GM21786 (cell line): Measurements from ENCODE around the gene PRKG1.
A peak's percentile ranks its signal among the peaks of the same experiment; 100 is the strongest.
"Not testable (repeated sequence)": the region's sequence is repeated elsewhere in the genome, so short reads cannot be mapped to it uniquely, and the experiment has no call there.

ENCODE experiments used
- ATAC-seq: cut with Tn5 transposase; IDR thresholded peaks from one replicate; pipeline ENCODE4 v1.9.1; 2021; ENCODE audit not compliant: unreplicated experiment

The PRKG1 gene

DNA sequence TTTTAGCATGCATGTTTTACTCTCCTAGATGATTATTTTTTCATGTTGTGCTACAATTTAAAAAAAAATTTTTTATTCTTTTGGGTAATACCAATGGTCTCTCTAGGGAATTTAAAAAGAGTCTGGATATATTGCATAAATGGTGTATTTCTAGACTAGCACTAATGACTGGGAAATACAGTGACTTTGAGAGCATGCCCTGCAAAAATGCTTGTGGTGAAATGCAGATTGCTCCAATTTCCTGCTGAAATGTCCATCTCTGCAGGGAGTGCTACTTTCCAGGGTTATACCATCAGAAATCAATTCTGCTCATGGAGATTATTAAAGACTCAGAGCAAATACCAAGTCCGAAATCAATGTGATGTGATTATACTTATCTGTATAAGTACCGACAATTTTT is 186.1 kb downstream of the PRKG1 start:
- ATAC-seq: no peak

GRCh38 chr10:51266496-51266895 is 192.2 kb downstream of the PRKG1 start:
- ATAC-seq: no peak

DNA sequence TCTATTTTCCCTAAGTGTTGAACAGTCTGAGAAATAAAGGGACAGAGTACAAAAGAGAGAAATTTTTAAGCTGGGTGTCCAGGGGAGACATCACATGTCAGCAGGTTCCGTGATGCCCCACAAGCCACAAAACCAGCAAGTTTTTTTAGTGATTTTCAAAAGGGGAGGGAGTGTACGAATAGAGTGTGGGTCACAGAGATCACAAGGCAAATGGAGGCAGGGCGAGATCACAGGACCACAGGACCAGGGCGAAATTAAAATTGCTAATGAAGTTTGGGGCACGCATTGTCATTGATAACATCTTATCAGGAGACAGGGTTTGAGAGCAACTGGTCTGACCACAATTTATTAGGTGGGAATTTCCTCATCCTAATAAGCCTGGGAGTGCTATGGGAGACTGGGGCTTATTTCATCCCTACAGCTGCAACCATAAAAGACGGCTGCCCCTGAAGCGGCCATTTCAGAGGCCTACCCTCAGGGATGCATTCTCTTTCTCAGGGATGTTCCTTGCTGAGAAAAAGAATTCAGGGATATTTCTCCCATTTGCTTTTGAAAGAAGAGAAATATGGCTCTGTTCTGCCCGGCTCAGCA is 193.8 kb downstream of the PRKG1 start:
- not testable (repeated sequence) for ATAC-seq

DNA sequence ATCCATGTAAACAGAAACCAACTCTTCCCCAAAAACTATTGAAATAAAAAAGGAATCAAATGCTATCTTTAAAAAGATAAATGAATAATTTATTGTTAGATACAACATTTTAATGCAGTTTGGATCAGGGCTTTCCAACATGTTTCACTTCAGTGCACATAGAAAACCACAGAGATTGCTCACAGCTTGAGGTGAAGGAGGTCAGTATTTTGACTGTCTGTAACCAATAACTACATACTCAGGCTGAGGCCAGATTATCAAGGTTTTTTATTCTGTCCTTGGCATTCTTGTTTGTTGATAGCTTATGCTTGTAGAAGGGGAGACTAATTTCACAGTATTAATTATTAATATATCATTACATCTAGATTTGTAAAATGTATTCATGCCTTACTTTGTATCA is 195.5 kb downstream of the PRKG1 start:
- ATAC-seq: no peak

- ATAC-seq: no peak
These were observed 196.7 kb downstream of the PRKG1 start for GRCh38 chr10:51270936-51271530.

GRCh38 chr10:51272099-51272498 is 197.8 kb downstream of the PRKG1 start:
- not testable (repeated sequence) for ATAC-seq

- ATAC-seq: no peak
These were observed 198.3 kb downstream of the PRKG1 start for GRCh38 chr10:51272555-51272954.

- no peak for ATAC-seq
These were observed 199.3 kb downstream of the PRKG1 start for GRCh38 chr10:51273574-51273973.

DNA sequence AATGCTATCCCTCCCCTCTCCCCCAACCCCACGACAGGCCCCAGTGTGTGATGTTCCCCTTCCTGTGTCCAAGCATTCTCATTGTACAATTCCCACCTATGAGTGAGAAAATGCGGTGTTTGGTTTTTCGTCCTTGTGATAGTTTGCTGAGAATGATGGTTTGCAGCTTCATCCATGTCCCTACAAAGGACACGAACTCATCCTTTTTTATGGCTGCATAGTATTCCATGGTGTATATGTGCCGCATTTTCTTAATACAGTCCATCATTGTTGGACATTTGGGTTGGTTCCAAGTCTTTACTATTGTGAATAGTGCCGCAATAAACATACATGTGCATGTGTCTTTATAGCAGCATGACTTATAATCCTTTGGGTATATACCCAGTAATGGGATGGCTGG is 201.8 kb downstream of the PRKG1 start:
- not testable (repeated sequence) for ATAC-seq

DNA sequence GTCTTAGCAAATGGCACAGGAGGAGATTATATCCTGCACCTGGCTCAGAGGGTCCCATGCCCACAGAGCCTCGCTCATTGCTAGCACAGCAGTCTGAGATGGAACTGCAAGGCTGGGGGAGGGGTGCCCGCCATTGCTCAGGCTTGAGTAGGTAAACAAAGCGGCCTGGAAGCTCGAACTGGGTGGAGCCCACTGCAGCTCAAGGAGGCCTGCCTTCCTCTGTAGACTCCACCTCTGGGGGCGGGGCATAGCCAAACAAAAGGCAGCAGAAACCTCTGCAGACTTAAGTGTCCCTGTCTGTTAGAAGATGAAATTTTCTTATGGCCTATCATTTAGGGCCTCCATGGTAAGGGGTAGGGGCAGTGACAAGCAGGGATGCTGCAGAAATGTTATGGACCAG is 207.1 kb downstream of the PRKG1 start:
- ATAC-seq: not testable (repeated sequence)

DNA sequence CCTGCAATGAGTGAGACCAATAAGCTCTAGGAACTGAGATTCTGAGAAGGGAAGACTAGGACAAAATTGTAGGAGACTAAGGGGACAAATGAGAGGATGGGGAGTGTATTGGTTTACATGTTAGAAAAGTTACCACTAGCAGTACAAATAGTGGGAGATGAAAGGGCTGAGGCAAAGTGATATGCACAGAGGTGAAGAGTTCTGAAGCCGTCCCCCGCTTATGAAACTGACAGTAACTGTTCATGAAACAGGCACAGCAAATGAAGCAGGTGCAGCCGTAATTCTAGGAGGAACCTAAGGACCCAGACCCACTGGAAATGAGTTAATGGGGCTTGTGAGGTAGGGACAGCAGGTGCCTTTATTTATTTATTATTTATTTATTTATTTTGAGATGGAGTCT is 211.3 kb downstream of the PRKG1 start:
- ATAC-seq: no peak

DNA sequence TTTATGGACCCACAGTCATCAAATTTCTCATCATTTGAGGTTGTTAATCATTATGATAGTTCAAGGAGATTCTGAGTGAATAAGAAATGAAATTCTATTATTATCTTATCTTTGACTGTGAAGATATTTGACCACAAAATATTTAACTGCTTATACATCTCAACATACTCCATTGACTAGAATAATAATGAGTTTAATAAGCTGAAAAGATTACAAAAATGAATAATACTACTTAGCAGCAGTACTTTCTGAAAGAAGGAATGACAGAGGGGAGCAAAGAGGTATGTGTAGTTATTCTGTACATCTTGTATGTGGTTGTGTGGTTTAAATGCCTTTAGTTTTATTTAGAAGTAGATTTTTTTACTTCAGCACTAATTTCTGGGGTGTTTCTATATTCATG is 214.2 kb downstream of the PRKG1 start:
- no peak for ATAC-seq

- no peak for ATAC-seq
These were observed 215.2 kb downstream of the PRKG1 start for GRCh38 chr10:51289519-51289918.

- ATAC-seq: no peak
These were observed 217.7 kb downstream of the PRKG1 start for GRCh38 chr10:51291961-51292360.

DNA sequence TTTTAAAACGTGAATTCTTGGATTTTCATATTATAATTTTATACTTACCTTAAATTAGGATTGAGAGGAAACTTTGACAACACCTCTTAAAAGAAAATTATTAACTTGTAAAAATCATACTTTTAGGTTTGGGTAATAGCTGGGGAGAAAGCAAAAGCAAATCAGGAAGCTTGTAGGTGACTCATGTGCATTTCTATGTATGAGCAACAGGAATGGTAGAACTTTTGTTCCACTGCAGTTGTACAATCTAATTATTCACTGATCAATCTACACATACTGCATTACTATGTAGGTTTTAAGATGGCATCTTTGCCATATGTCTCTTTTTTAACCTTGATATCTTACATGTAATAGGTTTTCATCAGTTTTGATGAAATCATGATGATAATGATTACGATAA is 223.2 kb downstream of the PRKG1 start:
- no peak for ATAC-seq

DNA sequence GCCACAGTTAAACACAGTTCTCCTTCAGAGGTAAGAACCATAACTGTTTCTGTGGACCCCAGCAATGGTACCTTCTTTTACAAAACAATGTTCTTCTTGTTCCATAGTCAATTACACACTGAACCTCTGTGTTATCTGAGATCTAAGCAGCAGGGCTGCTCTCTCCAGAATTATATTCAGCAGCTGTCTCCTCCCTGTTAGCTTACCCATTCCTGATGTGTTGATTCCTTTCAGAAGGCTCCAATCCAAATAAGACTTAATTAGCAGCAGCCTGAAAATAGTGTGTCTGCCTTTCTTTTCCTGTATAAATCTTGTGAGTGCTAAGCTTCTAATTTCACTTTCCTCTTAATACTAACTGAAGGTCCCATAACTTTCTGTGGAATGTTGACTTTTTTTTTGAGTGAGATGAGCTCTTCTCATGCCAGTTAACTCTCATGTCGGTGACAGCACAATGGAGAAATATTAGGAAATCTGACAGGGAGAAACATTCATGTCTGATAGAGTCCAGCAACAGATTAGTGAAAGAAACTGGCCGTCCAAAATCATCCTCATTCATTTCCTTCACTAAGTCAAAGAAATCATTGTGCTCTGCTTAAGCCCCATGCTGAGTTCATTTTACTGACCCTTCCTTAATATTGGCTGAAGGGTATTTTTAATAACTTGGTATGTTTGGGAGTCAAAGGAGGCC is 226.5 kb downstream of the PRKG1 start:
- no peak for ATAC-seq

- peak; percentile 60 for ATAC-seq
These were observed 227.4 kb downstream of the PRKG1 start for GRCh38 chr10:51301644-51302043.

DNA sequence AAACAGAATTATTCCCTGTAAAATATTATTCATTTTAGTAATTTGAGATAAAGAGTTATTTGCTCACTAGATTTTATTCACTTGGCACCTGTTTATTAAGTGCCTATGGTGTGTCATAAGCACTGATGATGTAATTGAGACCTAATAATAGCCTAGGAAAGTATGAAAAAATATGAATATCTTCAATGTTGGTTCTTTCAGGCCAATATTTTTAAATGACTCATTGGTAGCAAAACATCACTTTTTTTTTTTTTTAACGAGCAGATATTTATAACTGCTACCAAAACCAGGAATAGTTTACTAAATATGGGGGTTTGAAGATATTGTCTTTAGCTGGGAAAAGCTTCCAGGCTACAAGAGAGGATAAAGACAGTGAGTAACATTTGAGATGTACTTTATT is 228.0 kb downstream of the PRKG1 start:
- ATAC-seq: no peak

GRCh38 chr10:51308116-51308515 is 233.8 kb downstream of the PRKG1 start:
- no peak for ATAC-seq

GRCh38 chr10:51311228-51311627 is 236.9 kb downstream of the PRKG1 start:
- no peak for ATAC-seq

DNA sequence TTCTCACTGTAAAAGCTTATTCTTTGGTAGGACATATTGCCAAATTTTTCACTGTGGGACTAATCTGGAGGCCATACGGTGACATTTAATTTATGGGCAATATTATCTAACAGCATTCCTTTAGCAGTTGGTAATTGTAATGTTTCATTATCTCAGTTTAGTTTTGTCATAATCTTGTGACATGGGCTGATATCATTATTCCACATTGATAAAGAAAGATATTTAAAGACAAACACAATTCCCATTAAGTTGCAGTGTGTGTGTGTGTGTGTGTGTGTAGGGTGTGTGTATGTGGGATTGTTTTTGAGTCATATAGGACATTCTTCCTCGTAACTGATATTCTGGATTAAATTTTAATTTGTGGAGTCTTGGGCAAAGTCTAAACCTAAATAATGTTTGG is 238.5 kb downstream of the PRKG1 start:
- ATAC-seq: no peak

DNA sequence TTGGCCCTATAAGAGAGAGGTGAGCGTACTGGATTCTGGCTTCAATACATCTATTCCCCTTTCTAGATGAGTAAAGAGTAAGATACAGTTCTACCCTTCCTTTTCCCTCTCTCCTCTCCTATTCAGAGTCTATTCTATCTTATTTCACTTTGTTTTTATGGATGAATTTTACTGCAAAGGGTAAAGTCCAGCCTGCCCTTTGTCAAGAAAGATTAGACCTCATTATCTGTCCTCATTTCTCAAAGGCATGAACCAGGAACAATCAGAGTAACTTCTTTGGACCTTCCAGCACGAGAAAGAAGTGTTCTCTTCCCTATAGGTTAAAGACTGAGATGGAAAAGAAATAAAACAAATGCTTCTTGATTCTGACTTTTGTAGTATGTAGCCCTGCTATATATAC is 239.0 kb downstream of the PRKG1 start:
- ATAC-seq: no peak
